SK-N-SH treated with all-trans-retinoic acid at 6 μM for 48 hours (cell line): Measurements from ENCODE around the gene TMEM217.

Source experiments
- ATAC-seq: fragments of 200-7000 bp; cut with Tn5 transposase; 3 replicates; pipeline ENCODE4 v1.9.1; 2020; ENCODE audit warnings: mild to moderate bottlenecking, moderate library complexity
- ARNTL ChIP-seq: fragments of 450-650 bp; formaldehyde crosslinking; IDR thresholded peaks from 2 replicates; pipeline ENCODE4 v1.5.0; 2020; ENCODE audit warnings: low read depth, mild to moderate bottlenecking, moderate library complexity, borderline replicate concordance
- BACH2 ChIP-seq: fragments of 250-450 bp; sonication (Bioruptor Pico); IDR thresholded peaks from 2 replicates; pipeline ENCODE4 v1.9.0; 2021; ENCODE audit warnings: mild to moderate bottlenecking, borderline replicate concordance
- CSDC2 ChIP-seq: fragments of 250-450 bp; sonication (Bioruptor Pico); IDR thresholded peaks from 2 replicates; pipeline ENCODE4 v1.5.0; 2020; ENCODE audit warnings: mild to moderate bottlenecking, moderate library complexity
- ESRRG ChIP-seq: fragments of 250-450 bp; sonication (Bioruptor Pico); IDR thresholded peaks from 2 replicates; pipeline ENCODE4 v1.6.1; 2021; ENCODE audit warnings: mild to moderate bottlenecking
- ISL1 ChIP-seq: fragments of 250-450 bp; sonication (Bioruptor Pico); IDR thresholded peaks from 2 replicates; pipeline ENCODE4 v2.1.2; 2022; ENCODE audit warnings: mild to moderate bottlenecking, moderate library complexity
- OSR1 ChIP-seq: fragments of 250-450 bp; sonication (Bioruptor Pico); IDR thresholded peaks from 2 replicates; pipeline ENCODE4 v1.8.0; 2022; ENCODE audit warnings: moderate library complexity, mild to moderate bottlenecking, inconsistent platforms
- PPARA ChIP-seq: fragments of 250-450 bp; sonication (Bioruptor Pico); IDR thresholded peaks from 2 replicates; pipeline ENCODE4 v1.5.0; 2020; ENCODE audit warnings: mild to moderate bottlenecking, borderline replicate concordance
- RARB ChIP-seq: fragments of 250-450 bp; sonication (Bioruptor Pico); IDR thresholded peaks from 2 replicates; pipeline ENCODE4 v1.8.0; 2021; ENCODE audit warnings: mild to moderate bottlenecking, moderate library complexity
- SNAI2 ChIP-seq: fragments of 250-450 bp; sonication (Bioruptor Pico); IDR thresholded peaks from 2 replicates; pipeline ENCODE4 v1.5.0; 2020; ENCODE audit warnings: mild to moderate bottlenecking, moderate library complexity
- TCF4 ChIP-seq: fragments of 250-450 bp; sonication (Bioruptor Pico); IDR thresholded peaks from 2 replicates; pipeline ENCODE4 v1.8.0; 2021; ENCODE audit warnings: mild to moderate bottlenecking, moderate library complexity, borderline replicate concordance
- TOX ChIP-seq: fragments of 250-450 bp; sonication (Bioruptor Pico); IDR thresholded peaks from 2 replicates; pipeline ENCODE4 v1.8.0; 2021; ENCODE audit warnings: mild to moderate bottlenecking, moderate library complexity, borderline replicate concordance
- ZC3H10 ChIP-seq: fragments of 250-450 bp; sonication (Bioruptor Pico); IDR thresholded peaks from 2 replicates; pipeline ENCODE4 v1.5.1; 2021; ENCODE audit warnings: mild to moderate bottlenecking, moderate library complexity
- ZFP3 ChIP-seq: fragments of 250-450 bp; sonication (Bioruptor Pico); IDR thresholded peaks from 2 replicates; pipeline ENCODE4 v1.5.0; 2020; ENCODE audit warnings: mild to moderate bottlenecking, moderate library complexity
- ZFP30 ChIP-seq: fragments of 450-650 bp; formaldehyde crosslinking; IDR thresholded peaks from 2 replicates; pipeline ENCODE4 v1.5.0; 2022; ENCODE audit warnings: mild to moderate bottlenecking, moderate library complexity
- ZNF565 ChIP-seq: fragments of 450-650 bp; formaldehyde crosslinking; conservative IDR thresholded peaks from 2 replicates; pipeline ENCODE4 v1.5.0; 2020; ENCODE audit warnings: low read depth, mild to moderate bottlenecking, moderate library complexity
- ZNF70 ChIP-seq: fragments of 450-650 bp; formaldehyde crosslinking; IDR thresholded peaks from 2 replicates; pipeline ENCODE4 v1.5.0; 2020; ENCODE audit warnings: mild to moderate bottlenecking, moderate library complexity
- ZNF8 ChIP-seq: fragments of 450-650 bp; formaldehyde crosslinking; IDR thresholded peaks from 2 replicates; pipeline ENCODE4 v1.5.0; 2020; ENCODE audit warnings: mild to moderate bottlenecking, moderate library complexity
- TF ChIP-seq, protein P1 (sequence below): fragments of 250-450 bp; sonication (Bioruptor Pico); IDR thresholded peaks from 2 replicates; pipeline ENCODE4 v1.8.0; 2021; ENCODE audit warnings: low read depth, mild to moderate bottlenecking, moderate library complexity, borderline replicate concordance
- TF ChIP-seq, protein P2 (sequence below): fragments of 250-450 bp; sonication (Bioruptor Pico); IDR thresholded peaks from 2 replicates; pipeline ENCODE4 v1.5.0; 2020; ENCODE audit warnings: mild to moderate bottlenecking, moderate library complexity
- TF ChIP-seq, protein P3 (sequence below): fragments of 250-450 bp; sonication (Bioruptor Pico); IDR thresholded peaks from 2 replicates; pipeline ENCODE4 v1.8.0; 2020; ENCODE audit warnings: mild to moderate bottlenecking, moderate library complexity, borderline replicate concordance
- TF ChIP-seq, protein P4 (sequence below): fragments of 250-450 bp; sonication (Bioruptor Pico); IDR thresholded peaks from 2 replicates; pipeline ENCODE4 v1.5.1; 2020; ENCODE audit warnings: low read depth, mild to moderate bottlenecking, moderate library complexity

Gene TMEM217

DNA sequence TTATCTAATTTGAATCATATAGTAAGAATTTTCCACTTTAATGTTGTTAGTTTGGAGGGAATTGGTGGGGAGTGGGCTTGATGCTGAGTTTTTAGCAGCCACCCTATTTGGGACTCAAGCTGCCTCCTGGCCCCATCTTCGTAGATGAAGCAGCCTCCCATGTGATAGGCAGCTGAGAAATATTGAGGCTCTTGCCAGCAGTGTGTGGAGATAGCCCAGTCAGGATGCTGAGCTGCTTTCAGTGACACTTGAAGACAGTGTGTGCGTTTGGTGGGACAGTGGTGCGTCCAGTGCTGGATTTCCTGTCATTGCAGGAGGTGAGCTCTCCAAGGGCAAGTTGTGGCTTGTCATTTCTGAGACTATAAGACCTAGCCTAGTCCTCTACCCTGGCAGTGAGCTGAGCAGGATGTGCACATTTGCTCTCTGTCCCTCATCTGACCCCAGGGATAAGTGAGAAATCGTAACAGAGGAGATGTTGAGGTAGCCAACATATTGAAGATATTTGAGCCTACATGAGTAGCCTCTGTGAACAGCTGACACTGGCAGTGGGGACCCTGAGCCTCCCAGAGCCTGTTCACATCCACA, 48.0 kb upstream of the TMEM217 start:
- TF ChIP-seq TCF4 = no peak
- TF ChIP-seq ZFP3 (CRISPR knock-in tag) = no peak
- TF ChIP-seq ZNF70 (CRISPR knock-in tag) = no peak
- no peak for TF ChIP-seq ZNF8 (CRISPR knock-in tag)
- no peak for TF ChIP-seq CSDC2 (CRISPR knock-in tag)
- TF ChIP-seq BACH2 (CRISPR knock-in tag) = no peak
- no peak for TF ChIP-seq ZFP30 (CRISPR knock-in tag)
- no peak for TF ChIP-seq OSR1 (CRISPR knock-in tag)
- no peak for TF ChIP-seq SNAI2 (CRISPR knock-in tag)
- no peak for TF ChIP-seq PPARA (CRISPR knock-in tag)
- TF ChIP-seq, protein P1, sequence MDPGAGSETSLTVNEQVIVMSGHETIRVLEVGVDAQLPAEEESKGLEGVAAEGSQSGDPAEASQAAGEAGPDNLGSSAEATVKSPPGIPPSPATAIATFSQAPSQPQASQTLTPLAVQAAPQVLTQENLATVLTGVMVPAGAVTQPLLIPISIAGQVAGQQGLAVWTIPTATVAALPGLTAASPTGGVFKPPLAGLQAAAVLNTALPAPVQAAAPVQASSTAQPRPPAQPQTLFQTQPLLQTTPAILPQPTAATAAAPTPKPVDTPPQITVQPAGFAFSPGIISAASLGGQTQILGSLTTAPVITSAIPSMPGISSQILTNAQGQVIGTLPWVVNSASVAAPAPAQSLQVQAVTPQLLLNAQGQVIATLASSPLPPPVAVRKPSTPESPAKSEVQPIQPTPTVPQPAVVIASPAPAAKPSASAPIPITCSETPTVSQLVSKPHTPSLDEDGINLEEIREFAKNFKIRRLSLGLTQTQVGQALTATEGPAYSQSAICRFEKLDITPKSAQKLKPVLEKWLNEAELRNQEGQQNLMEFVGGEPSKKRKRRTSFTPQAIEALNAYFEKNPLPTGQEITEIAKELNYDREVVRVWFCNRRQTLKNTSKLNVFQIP (CRISPR knock-in tag) = no peak
- TF ChIP-seq, protein P2, sequence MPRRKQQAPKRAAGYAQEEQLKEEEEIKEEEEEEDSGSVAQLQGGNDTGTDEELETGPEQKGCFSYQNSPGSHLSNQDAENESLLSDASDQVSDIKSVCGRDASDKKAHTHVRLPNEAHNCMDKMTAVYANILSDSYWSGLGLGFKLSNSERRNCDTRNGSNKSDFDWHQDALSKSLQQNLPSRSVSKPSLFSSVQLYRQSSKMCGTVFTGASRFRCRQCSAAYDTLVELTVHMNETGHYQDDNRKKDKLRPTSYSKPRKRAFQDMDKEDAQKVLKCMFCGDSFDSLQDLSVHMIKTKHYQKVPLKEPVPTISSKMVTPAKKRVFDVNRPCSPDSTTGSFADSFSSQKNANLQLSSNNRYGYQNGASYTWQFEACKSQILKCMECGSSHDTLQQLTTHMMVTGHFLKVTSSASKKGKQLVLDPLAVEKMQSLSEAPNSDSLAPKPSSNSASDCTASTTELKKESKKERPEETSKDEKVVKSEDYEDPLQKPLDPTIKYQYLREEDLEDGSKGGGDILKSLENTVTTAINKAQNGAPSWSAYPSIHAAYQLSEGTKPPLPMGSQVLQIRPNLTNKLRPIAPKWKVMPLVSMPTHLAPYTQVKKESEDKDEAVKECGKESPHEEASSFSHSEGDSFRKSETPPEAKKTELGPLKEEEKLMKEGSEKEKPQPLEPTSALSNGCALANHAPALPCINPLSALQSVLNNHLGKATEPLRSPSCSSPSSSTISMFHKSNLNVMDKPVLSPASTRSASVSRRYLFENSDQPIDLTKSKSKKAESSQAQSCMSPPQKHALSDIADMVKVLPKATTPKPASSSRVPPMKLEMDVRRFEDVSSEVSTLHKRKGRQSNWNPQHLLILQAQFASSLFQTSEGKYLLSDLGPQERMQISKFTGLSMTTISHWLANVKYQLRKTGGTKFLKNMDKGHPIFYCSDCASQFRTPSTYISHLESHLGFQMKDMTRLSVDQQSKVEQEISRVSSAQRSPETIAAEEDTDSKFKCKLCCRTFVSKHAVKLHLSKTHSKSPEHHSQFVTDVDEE (CRISPR knock-in tag) = no peak
- TF ChIP-seq, protein P3, sequence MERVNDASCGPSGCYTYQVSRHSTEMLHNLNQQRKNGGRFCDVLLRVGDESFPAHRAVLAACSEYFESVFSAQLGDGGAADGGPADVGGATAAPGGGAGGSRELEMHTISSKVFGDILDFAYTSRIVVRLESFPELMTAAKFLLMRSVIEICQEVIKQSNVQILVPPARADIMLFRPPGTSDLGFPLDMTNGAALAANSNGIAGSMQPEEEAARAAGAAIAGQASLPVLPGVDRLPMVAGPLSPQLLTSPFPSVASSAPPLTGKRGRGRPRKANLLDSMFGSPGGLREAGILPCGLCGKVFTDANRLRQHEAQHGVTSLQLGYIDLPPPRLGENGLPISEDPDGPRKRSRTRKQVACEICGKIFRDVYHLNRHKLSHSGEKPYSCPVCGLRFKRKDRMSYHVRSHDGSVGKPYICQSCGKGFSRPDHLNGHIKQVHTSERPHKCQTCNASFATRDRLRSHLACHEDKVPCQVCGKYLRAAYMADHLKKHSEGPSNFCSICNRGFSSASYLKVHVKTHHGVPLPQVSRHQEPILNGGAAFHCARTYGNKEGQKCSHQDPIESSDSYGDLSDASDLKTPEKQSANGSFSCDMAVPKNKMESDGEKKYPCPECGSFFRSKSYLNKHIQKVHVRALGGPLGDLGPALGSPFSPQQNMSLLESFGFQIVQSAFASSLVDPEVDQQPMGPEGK (CRISPR knock-in tag) = no peak
- no peak for TF ChIP-seq TOX (CRISPR knock-in tag)
- TF ChIP-seq RARB (CRISPR knock-in tag) = no peak
- no peak for ATAC-seq

DNA sequence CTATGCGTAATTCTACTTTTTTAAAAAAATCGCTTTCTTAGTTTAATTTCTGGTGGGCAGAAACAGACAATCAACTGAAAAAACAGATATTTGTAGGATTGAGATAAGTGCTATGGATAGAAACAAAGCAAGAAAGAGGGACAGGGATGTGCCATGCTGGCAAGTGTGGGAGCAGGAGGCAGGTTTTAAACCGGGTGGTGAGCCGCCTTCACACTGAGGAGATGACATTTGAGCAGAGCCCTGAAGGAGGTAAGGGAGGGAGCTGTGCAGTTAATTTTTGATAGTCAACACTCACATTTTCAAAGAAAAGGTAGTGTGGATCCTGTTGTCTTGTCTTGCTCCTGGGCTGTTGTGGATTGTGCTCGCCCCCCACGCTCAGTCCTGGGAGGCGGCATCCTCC, 46.8 kb upstream of the TMEM217 start:
- ATAC-seq = no peak

More for the DNA sequence above, 46.8 kb upstream of the TMEM217 start:
- TF ChIP-seq ZFP30 (CRISPR knock-in tag) (no peak), PPARA (CRISPR knock-in tag) (no peak), RARB (CRISPR knock-in tag) (no peak), ZNF8 (CRISPR knock-in tag) (no peak), TOX (CRISPR knock-in tag) (no peak), ESRRG (CRISPR knock-in tag) (no peak), ZNF70 (CRISPR knock-in tag) (no peak), CSDC2 (CRISPR knock-in tag) (no peak), ARNTL (no peak), SNAI2 (CRISPR knock-in tag) (no peak), ZNF565 (CRISPR knock-in tag) (no peak), TCF4 (no peak), BACH2 (CRISPR knock-in tag) (no peak), OSR1 (CRISPR knock-in tag) (no peak), ZC3H10 (CRISPR knock-in tag) (no peak), ISL1 (CRISPR knock-in tag) (no peak)
- TF ChIP-seq, protein P2 (CRISPR knock-in tag) = no peak
- TF ChIP-seq, protein P3 (CRISPR knock-in tag) = no peak
- TF ChIP-seq, protein P4, sequence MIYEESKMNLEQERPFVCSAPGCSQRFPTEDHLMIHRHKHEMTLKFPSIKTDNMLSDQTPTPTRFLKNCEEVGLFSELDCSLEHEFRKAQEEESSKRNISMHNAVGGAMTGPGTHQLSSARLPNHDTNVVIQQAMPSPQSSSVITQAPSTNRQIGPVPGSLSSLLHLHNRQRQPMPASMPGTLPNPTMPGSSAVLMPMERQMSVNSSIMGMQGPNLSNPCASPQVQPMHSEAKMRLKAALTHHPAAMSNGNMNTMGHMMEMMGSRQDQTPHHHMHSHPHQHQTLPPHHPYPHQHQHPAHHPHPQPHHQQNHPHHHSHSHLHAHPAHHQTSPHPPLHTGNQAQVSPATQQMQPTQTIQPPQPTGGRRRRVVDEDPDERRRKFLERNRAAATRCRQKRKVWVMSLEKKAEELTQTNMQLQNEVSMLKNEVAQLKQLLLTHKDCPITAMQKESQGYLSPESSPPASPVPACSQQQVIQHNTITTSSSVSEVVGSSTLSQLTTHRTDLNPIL = no peak
